PFSK-1 (cell line): Measurements from ENCODE around the gene TCHP. TPM values are rescaled to one million over a fixed set of nuclear protein-coding genes. Genes with fewer than 3 reads are reported as not detected.
A peak's percentile ranks its signal among the peaks of the same experiment; 100 is the strongest.

Experiments
- FOXP2 ChIP-seq: optimal IDR thresholded peaks from 2 replicates; pipeline ENCODE3; 2011; ENCODE audit warnings: borderline replicate concordance, control low read depth, inconsistent platforms; ENCODE audit not compliant: insufficient read depth; ENCODE audit errors: extremely low read length, extremely low read depth
- POLR2AphosphoS5 ChIP-seq: IDR thresholded peaks from 2 replicates; pipeline ENCODE4 v1.6.1; 2012; ENCODE audit warnings: low read depth, mild to moderate bottlenecking, control low read depth, low read length, moderate library complexity
- SIN3A ChIP-seq: IDR thresholded peaks from 2 replicates; pipeline ENCODE4 v1.6.1; 2012; ENCODE audit warnings: mild to moderate bottlenecking, low read length, moderate library complexity, borderline replicate concordance; ENCODE audit not compliant: insufficient read depth
- TAF1 ChIP-seq: IDR thresholded peaks from 2 replicates; pipeline ENCODE4 v1.6.1; 2012; ENCODE audit warnings: low read length, control low read depth, borderline replicate concordance; ENCODE audit not compliant: insufficient read depth
- polyA plus RNA-seq: library from polyadenylated mRNA; unstranded; fragments of >200 nt; gene quantifications from one replicate; pipeline ENCODE4 v1.2.1, GENCODE V29; 2012; ENCODE audit warnings: low read depth, missing spikeins; ENCODE audit not compliant: insufficient read length
- TF ChIP-seq, protein P1 (sequence below), 2 experiments: IDR thresholded peaks; 2 replicates each; pipeline versions ENCODE4 v1.6.1 to v1.8.0; 2011 to 2012; ENCODE audit warnings: low read depth in 2 of 2, low read length in 2 of 2, control low read depth in 1 of 2, inconsistent platforms in 1 of 2, mild to moderate bottlenecking in 1 of 2, moderate library complexity in 1 of 2; ENCODE audit not compliant: insufficient read depth in 1 of 2

The TCHP gene
- 34.5 TPM for polyA plus RNA-seq

- TF ChIP-seq, protein P1, sequence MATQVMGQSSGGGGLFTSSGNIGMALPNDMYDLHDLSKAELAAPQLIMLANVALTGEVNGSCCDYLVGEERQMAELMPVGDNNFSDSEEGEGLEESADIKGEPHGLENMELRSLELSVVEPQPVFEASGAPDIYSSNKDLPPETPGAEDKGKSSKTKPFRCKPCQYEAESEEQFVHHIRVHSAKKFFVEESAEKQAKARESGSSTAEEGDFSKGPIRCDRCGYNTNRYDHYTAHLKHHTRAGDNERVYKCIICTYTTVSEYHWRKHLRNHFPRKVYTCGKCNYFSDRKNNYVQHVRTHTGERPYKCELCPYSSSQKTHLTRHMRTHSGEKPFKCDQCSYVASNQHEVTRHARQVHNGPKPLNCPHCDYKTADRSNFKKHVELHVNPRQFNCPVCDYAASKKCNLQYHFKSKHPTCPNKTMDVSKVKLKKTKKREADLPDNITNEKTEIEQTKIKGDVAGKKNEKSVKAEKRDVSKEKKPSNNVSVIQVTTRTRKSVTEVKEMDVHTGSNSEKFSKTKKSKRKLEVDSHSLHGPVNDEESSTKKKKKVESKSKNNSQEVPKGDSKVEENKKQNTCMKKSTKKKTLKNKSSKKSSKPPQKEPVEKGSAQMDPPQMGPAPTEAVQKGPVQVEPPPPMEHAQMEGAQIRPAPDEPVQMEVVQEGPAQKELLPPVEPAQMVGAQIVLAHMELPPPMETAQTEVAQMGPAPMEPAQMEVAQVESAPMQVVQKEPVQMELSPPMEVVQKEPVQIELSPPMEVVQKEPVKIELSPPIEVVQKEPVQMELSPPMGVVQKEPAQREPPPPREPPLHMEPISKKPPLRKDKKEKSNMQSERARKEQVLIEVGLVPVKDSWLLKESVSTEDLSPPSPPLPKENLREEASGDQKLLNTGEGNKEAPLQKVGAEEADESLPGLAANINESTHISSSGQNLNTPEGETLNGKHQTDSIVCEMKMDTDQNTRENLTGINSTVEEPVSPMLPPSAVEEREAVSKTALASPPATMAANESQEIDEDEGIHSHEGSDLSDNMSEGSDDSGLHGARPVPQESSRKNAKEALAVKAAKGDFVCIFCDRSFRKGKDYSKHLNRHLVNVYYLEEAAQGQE (IDR thresholded peaks at IDR 0.05; ENCODE audit: insufficient read depth in 1 of 2, low read depth in 2 of 2, low read length in 2 of 2), result peak in 1 of 2 experiments; percentile 52; a peak in 1 of 4 replicates
- TF ChIP-seq TAF1 (0 out of 2 replicates have a peak, but pooled peaks have one; percentile 60), FOXP2 (peak; percentile 68), POLR2AphosphoS5 (peak; percentile 69; the same call in 1 of the 2 replicates), SIN3A (no peak; the same call in 1 of the 2 replicates)
Measured at GRCh38 chr12:109899783-109900751, at the start of gene TCHP. TSS of gene TCHP (plus strand) at chr12:109900274. CDS start at chr12:109903027, 2,753 bp downstream.

- TF ChIP-seq, protein P1 (IDR thresholded peaks at IDR 0.05; ENCODE audit: insufficient read depth in 1 of 2, low read depth in 2 of 2, low read length in 2 of 2), result no peak
- TF ChIP-seq POLR2AphosphoS5 (no peak), TAF1 (no peak), SIN3A (no peak), FOXP2 (no peak)
Measured at GRCh38 chr12:109855377-109855776, 44.7 kb upstream of the TCHP start.

DNA sequence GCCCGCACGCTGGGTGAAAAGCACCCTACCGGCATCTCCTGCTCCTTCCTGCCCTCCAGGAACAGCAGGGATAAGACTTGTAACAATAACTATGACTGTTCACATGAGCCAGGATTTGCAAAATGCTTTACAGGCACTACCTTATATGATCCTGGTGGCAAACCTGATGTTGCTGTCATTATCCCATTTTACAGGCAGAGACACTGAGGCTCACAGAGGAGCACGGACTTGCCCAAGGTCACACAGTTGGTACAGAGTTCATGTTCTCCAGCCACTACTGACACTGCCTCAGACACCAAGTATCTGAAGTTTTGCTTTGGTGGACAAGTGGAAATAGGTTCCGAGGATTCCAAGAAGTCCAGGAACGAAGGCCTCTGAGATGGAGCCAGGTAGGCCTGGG, 42.4 kb upstream of the TCHP start:
- TF ChIP-seq FOXP2 (no peak), TAF1 (no peak)
- TF ChIP-seq, protein P1 (IDR thresholded peaks at IDR 0.05; ENCODE audit: insufficient read depth in 1 of 2, low read depth in 2 of 2, low read length in 2 of 2), result no peak

DNA sequence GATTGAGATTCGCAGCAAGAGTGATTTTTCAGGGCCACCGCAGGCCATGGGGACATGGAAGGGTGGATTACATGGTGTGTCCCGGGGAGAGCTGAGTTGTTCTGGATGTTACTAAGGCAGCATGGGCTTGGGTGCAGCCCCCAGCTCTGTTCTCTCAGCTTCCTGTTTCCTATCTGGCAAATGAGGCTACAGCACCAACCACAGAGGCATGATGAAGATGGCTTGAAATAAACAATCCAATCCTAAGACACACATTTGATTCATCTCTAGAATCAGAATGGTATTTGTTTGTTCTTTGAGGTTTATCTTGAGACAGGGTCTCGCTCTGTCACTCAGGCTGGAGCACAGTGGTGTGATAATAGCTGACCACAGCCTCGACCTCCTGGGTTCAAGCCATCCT, 41.3 kb upstream of the TCHP start:
- TF ChIP-seq SIN3A (no peak), TAF1 (no peak), POLR2AphosphoS5 (no peak)

- TF ChIP-seq, protein P1 (IDR thresholded peaks at IDR 0.05; ENCODE audit: insufficient read depth in 1 of 2, low read depth in 2 of 2, low read length in 2 of 2), result no peak
- TF ChIP-seq POLR2AphosphoS5 (no peak), SIN3A (no peak), FOXP2 (no peak), TAF1 (no peak)
Measured at GRCh38 chr12:109860977-109861376, 39.1 kb upstream of the TCHP start.
